IMR-90 (cell line): ENCODE measurements around the gene PDE6B. TPM values are rescaled to one million over a fixed set of nuclear protein-coding genes. Genes with fewer than 3 reads are reported as not detected.

ENCODE experiments used
- ATAC-seq: fragments of 200-7000 bp; cut with Tn5 transposase; 2 replicates; pipeline ENCODE4 v1.9.1; 2020; ENCODE audit warnings: low read depth, mild to moderate bottlenecking, moderate library complexity
- BruUV-seq: library from RNA; stranded (reverse); fragments of 400-500 nt; replicated peaks from 2 replicates; lab custom pipeline; 2021; lab: Mats Ljungman, UMichigan
- CTCF ChIA-PET: fragments of 300-600 bp; formaldehyde crosslinking; extraction: SDS; loops from one replicate; lab custom pipeline; 2021; ENCODE audit warnings: antibody characterized with exemption; lab: Yijun Ruan, JAX
- POLR2A ChIA-PET: fragments of 300-600 bp; sonication (Branson Sonifier 250); formaldehyde crosslinking; loops from one replicate; lab custom pipeline; 2022; ENCODE audit warnings: antibody characterized with exemption; ENCODE audit not compliant: unreplicated experiment; lab: Charles Lee
- DNase-seq: peaks from one replicate; pipeline ENCODE4 v3.0.0; 2013
- H2AFZ ChIP-seq: replicated peaks from 2 replicates; pipeline ENCODE3; 2013; ENCODE audit warnings: low read length, mild to moderate bottlenecking; ENCODE audit not compliant: poor library complexity
- H2AK5ac ChIP-seq: 2 replicates; pipeline ENCODE4 v1.6.1; 2013; ENCODE audit warnings: low read depth, low read length, inconsistent platforms
- H2AK9ac ChIP-seq: replicated peaks from 2 replicates; pipeline ENCODE3; 2013; ENCODE audit warnings: mild to moderate bottlenecking, low read depth, low read length, moderate library complexity; ENCODE audit not compliant: poor library complexity
- H2BK120ac ChIP-seq: 2 replicates; pipeline ENCODE4 v1.6.1; 2013; ENCODE audit warnings: low read depth, low read length, inconsistent platforms
- H2BK15ac ChIP-seq: 3 replicates; pipeline ENCODE4 v1.6.1; 2013; ENCODE audit warnings: low read depth, low read length, inconsistent platforms
- H2BK20ac ChIP-seq: 2 replicates; pipeline ENCODE4 v1.6.1; 2013; ENCODE audit warnings: low read depth, mild to moderate bottlenecking, inconsistent platforms, low read length, moderate library complexity
- H2BK5ac ChIP-seq: 2 replicates; pipeline ENCODE4 v1.6.1; 2013; ENCODE audit warnings: mild to moderate bottlenecking, low read depth, low read length, inconsistent platforms; ENCODE audit not compliant: poor library complexity, severe bottlenecking
- H3K14ac ChIP-seq: replicated peaks from 2 replicates; pipeline ENCODE4 v1.6.1; 2013; ENCODE audit warnings: low read depth, low read length, inconsistent platforms
- H3K18ac ChIP-seq: 2 replicates; pipeline ENCODE4 v1.6.1; 2013; ENCODE audit warnings: low read depth, low read length, control low read depth
- H3K23ac ChIP-seq: 2 replicates; pipeline ENCODE4 v1.6.1; 2013; ENCODE audit warnings: low read depth, low read length, inconsistent platforms
- H3K27ac ChIP-seq: 2 replicates; pipeline ENCODE4 v1.5.1; 2013; ENCODE audit warnings: mild to moderate bottlenecking, control low read depth, low read length; ENCODE audit not compliant: insufficient read depth
- H3K27me3 ChIP-seq: 2 replicates; pipeline ENCODE4 v1.6.1; 2013; ENCODE audit warnings: low read length; ENCODE audit not compliant: control insufficient read depth, insufficient read depth
- H3K36me3 ChIP-seq: 2 replicates; pipeline ENCODE4 v1.6.1; 2013; ENCODE audit warnings: low read length, mixed read lengths; ENCODE audit not compliant: control insufficient read depth, insufficient read depth
- H3K4ac ChIP-seq: 2 replicates; pipeline ENCODE4 v1.6.1; 2013; ENCODE audit warnings: low read depth, low read length, inconsistent platforms
- H3K4me1 ChIP-seq: 2 replicates; pipeline ENCODE4 v1.6.1; 2013; ENCODE audit warnings: low read length, mixed read lengths; ENCODE audit not compliant: control insufficient read depth, insufficient read depth
- H3K4me2 ChIP-seq: 2 replicates; pipeline ENCODE4 v1.6.1; 2013; ENCODE audit warnings: low read depth, mild to moderate bottlenecking, control low read depth, low read length, moderate library complexity
- H3K4me3 ChIP-seq: 2 replicates; pipeline ENCODE4 v1.5.1; 2013; ENCODE audit warnings: low read depth, mild to moderate bottlenecking, control low read depth, low read length, moderate library complexity; ENCODE audit not compliant: insufficient read depth
- H3K56ac ChIP-seq: 2 replicates; pipeline ENCODE4 v1.6.1; 2013; ENCODE audit warnings: low read length, inconsistent platforms; ENCODE audit not compliant: insufficient read depth; ENCODE audit errors: extremely low read depth
- H3K79me1 ChIP-seq, 2 experiments: 2 replicates each; pipeline ENCODE4 v1.6.1; 2013; ENCODE audit warnings: low read length in 2 of 2, inconsistent platforms in 1 of 2, low read depth in 1 of 2
- H3K9ac ChIP-seq: 2 replicates; pipeline ENCODE4 v1.6.1; 2013; ENCODE audit warnings: low read depth, low read length, control low read depth
- H3K9me1 ChIP-seq: 2 replicates; pipeline ENCODE4 v1.6.1; 2013; ENCODE audit warnings: low read length, inconsistent platforms; ENCODE audit not compliant: insufficient read depth
- H3K9me3 ChIP-seq: 2 replicates; pipeline ENCODE4 v1.6.1; 2013; ENCODE audit warnings: low read length; ENCODE audit not compliant: control insufficient read depth, insufficient read depth
- H4K20me1 ChIP-seq: 2 replicates; pipeline ENCODE4 v1.6.1; 2013; ENCODE audit warnings: low read length, inconsistent platforms; ENCODE audit not compliant: insufficient read depth
- H4K5ac ChIP-seq: 2 replicates; pipeline ENCODE4 v1.6.1; 2013; ENCODE audit warnings: mild to moderate bottlenecking, low read depth, low read length, control low read depth
- H4K8ac ChIP-seq, 2 experiments: 2 replicates each; pipeline ENCODE4 v1.6.1; 2013; ENCODE audit warnings: low read depth in 2 of 2, low read length in 2 of 2, control low read depth in 1 of 2, inconsistent platforms in 1 of 2
- H4K91ac ChIP-seq: 2 replicates; pipeline ENCODE4 v1.6.1; 2013; ENCODE audit warnings: low read depth, low read length, inconsistent platforms; ENCODE audit not compliant: insufficient read depth
- BHLHE40 ChIP-seq: fragments of 150-350 bp; IDR thresholded peaks from 2 replicates; pipeline ENCODE4 v1.6.1; 2016; ENCODE audit warnings: mild to moderate bottlenecking, low read depth, low read length
- CHD1 ChIP-seq: IDR thresholded peaks from 2 replicates; pipeline ENCODE4 v1.6.1; 2012; ENCODE audit warnings: low read depth, low read length, improper control_type of control experiment
- ELK1 ChIP-seq: fragments of 150-350 bp; IDR thresholded peaks from 2 replicates; pipeline ENCODE4 v1.6.1; 2016; ENCODE audit warnings: low read depth, mild to moderate bottlenecking, low read length, moderate library complexity, borderline replicate concordance
- MAFK ChIP-seq: IDR thresholded peaks from 2 replicates; pipeline ENCODE4 v1.6.1; 2012; ENCODE audit warnings: low read depth, low read length, improper control_type of control experiment
- SMC3 ChIP-seq: fragments of 150-350 bp; IDR thresholded peaks from 2 replicates; pipeline ENCODE4 v1.6.1; 2016; ENCODE audit warnings: low read depth, mild to moderate bottlenecking, antibody characterized with exemption, low read length, moderate library complexity
- WGBS, 2 experiments: methylation state at CpG; one replicate each; pipeline versions ENCODE4 v1.1.5 to v1.1.7; 2013; ENCODE audit warnings: missing lambda C conversion rate in 2 of 2; ENCODE audit not compliant: insufficient read length in 1 of 2; ENCODE audit errors: extremely low coverage in 2 of 2; 5-methylcytosine and 5-hydroxymethylcytosine counted together
- dilution Hi-C: fragments of 300-500 bp; cut with HindIII; formaldehyde crosslinking; loops from one replicate; pipeline ENCODE4 v1.14.3; 2018; ENCODE audit warnings: low sequenced_read_pairs; ENCODE audit not compliant: unreplicated experiment
- in situ Hi-C: fragments of 300-500 bp; cut with MboI; formaldehyde crosslinking; loops from 3 replicates; pipeline ENCODE4 v1.14.3; 2019; ENCODE audit warnings: low sequenced_read_pairs, inconsistent platforms, mixed read lengths
- intact Hi-C: fragments of 100-400 bp; cut with micrococcal nuclease; formaldehyde crosslinking; loops from 2 replicates; pipeline ENCODE4 v1.10.0; 2022
- polyA plus RNA-seq, 3 experiments: library from polyadenylated mRNA; depleted of rRNA; stranded (reverse); fragments of >200 nt; gene quantifications; 2 replicates each; pipeline ENCODE4 v1.2.3, GENCODE V29; 2012; ENCODE audit warnings: low replicate concordance in 1 of 3
- total RNA-seq: library from RNA; depleted of rRNA; stranded (reverse); fragments of >200 nt; gene quantifications from 2 replicates; pipeline ENCODE4 v1.2.3, GENCODE V29; 2012

PDE6B gene
- total and polyA plus RNA-seq, 2 of the 4 experiments (the other 2 are of a cell fraction): under 0.01 TPM; not detected in 1

- H3K4ac ChIP-seq: peak overlapping the region; percentile 5; the same call in 1 of the 2 replicates
- H3K27me3 ChIP-seq: no peaks in the 10 kb centered on the region
- WGBS, 2 experiments: 13% methylated on average over 17 of the region's 62 CpGs; no CpG with 5 or more reads in 1 of the 2 experiments
These were observed 55.7 kb downstream of the PDE6B start for GRCh38 chr4:680928-681645.

More at GRCh38 chr4:680928-681645, 55.7 kb downstream of the PDE6B start:
- Histone ChIP-seq H3K14ac (no peak overlapping the region), H2BK15ac (no peak overlapping the region), H3K23ac (no peak overlapping the region), H3K79me1 (no peaks in the 10 kb centered on the region), H2BK20ac (no peak overlapping the region), H2BK5ac (no peak overlapping the region), H4K20me1 (no peaks in the 10 kb centered on the region), H3K4me2 (peak overlapping the region; percentile 86), H2AK5ac (no peak overlapping the region), H2BK120ac (no peak overlapping the region; the same call in 1 of the 2 replicates), H3K36me3 (no peaks in the 10 kb centered on the region), H2AK9ac (no peak overlapping the region), H3K9me3 (no peaks in the 10 kb centered on the region), H3K27ac (no peak overlapping the region), H3K4me3 (peak overlapping the region; percentile 29), H4K91ac (no peak overlapping the region), H4K8ac (peak overlapping the region in 1 of 2 experiments; percentile 56; a peak in 2 of 4 replicates), H2AFZ (peak overlapping the region; percentile 67), H3K4me1 (peaks cover 3% of the 10 kb centered on the region; the same call in 1 of the 2 replicates), H3K9ac (no peak overlapping the region), H3K18ac (no peak overlapping the region), H4K5ac (no peak overlapping the region), H3K9me1 (no peaks in the 10 kb centered on the region), H3K56ac (no peak overlapping the region)
- dilution Hi-C loops (no loop called here), in situ Hi-C loops (no loop called here), intact Hi-C loops (no loop called here)
- ATAC-seq (peak; percentile 57), DNase-seq (no peak)
- POLR2A ChIA-PET: no interaction called here
- no peak for TF ChIP-seq ELK1
- TF ChIP-seq CHD1: no peak
- no peak for TF ChIP-seq MAFK
- TF ChIP-seq BHLHE40: no peak
- no peak for TF ChIP-seq SMC3
- no TSS peak for BruUV-seq
- CTCF ChIA-PET: no interaction called here
